Gastroesophageal sphincter (tissue), 4 donors: Measurements from ENCODE around the gene MAMSTR. TPM values are rescaled to one million over a fixed set of nuclear protein-coding genes. Genes with fewer than 3 reads are reported as not detected.
"Not testable (repeated sequence)": the region's sequence is repeated elsewhere in the genome, so short reads cannot be mapped to it uniquely, and the experiment has no call there.

ENCODE experiments used
- ATAC-seq: fragments of 150-250 bp; one replicate; pipeline ENCODE4 v1.9.1; 2016; ENCODE audit warnings: mild to moderate bottlenecking, moderate library complexity
- H3K27ac ChIP-seq, 4 donors: fragments of 200-600 bp; sonication (generic) in 3 of 4; 1 replicate in 3 of 4; 2 replicates in 1 of 4; pipeline ENCODE4 v1.5.1; 2016 to 2019
- H3K27me3 ChIP-seq: fragments of 200-600 bp; sonication (generic); one replicate; pipeline ENCODE4 v1.5.1; 2019
- H3K36me3 ChIP-seq, 2 donors: fragments of 200-600 bp; sonication (generic); one replicate each; pipeline ENCODE4 v1.5.1; 2019; ENCODE audit warnings: control low read depth in 1 of 2
- H3K4me1 ChIP-seq, 3 donors: fragments of 200-600 bp; sonication (generic); 1 replicate in 2 of 3; 2 replicates in 1 of 3; pipeline ENCODE4 v1.5.1; 2016 to 2019; ENCODE audit warnings: control low read depth in 2 of 3
- H3K4me3 ChIP-seq, 2 donors: fragments of 200-600 bp; sonication (generic); one replicate each; pipeline ENCODE4 v1.5.1; 2019; ENCODE audit warnings: mild to moderate bottlenecking in 1 of 2, moderate library complexity in 1 of 2
- H3K9me3 ChIP-seq, 3 donors: fragments of 200-600 bp; sonication (generic); one replicate each; pipeline ENCODE4 v1.5.1; 2017 to 2019; ENCODE audit warnings: control low read depth in 2 of 3
- CTCF ChIP-seq, 4 experiments: fragments of 200-600 bp in 2 of 4; fragments of 450-650 bp in 2 of 4; sonication (generic) in 1 of 4; IDR thresholded peaks; one replicate each; pipeline ENCODE4 v1.5.1; 2017 to 2019; ENCODE audit warnings: antibody characterized with exemption in 4 of 4, mild to moderate bottlenecking in 2 of 4, moderate library complexity in 2 of 4
- EP300 ChIP-seq: sonication (generic); formaldehyde crosslinking; IDR thresholded peaks from one replicate; pipeline ENCODE4 v1.6.1; 2017; ENCODE audit warnings: antibody characterized with exemption, mild to moderate bottlenecking
- POLR2A ChIP-seq, 2 donors: fragments of 450-650 bp; IDR thresholded peaks; one replicate each; pipeline ENCODE4 v1.6.1; 2017; ENCODE audit warnings: antibody characterized with exemption in 2 of 2, mild to moderate bottlenecking in 2 of 2, moderate library complexity in 1 of 2
- POLR2AphosphoS5 ChIP-seq: sonication (generic); formaldehyde crosslinking; IDR thresholded peaks from one replicate; pipeline ENCODE4 v1.6.1; 2017; ENCODE audit warnings: antibody characterized with exemption
- WGBS, 2 donors: methylation state at CpG; one replicate each; pipeline ENCODE4 v1.1.5; 2018; ENCODE audit warnings: low coverage in 1 of 2; 5-methylcytosine and 5-hydroxymethylcytosine counted together
- total RNA-seq, 4 donors: library from RNA; depleted of rRNA; stranded (reverse); fragments of >200 nt; gene quantifications; one replicate each; pipeline ENCODE4 v1.1.0, GENCODE V29; 2016

Gene MAMSTR, protein sequence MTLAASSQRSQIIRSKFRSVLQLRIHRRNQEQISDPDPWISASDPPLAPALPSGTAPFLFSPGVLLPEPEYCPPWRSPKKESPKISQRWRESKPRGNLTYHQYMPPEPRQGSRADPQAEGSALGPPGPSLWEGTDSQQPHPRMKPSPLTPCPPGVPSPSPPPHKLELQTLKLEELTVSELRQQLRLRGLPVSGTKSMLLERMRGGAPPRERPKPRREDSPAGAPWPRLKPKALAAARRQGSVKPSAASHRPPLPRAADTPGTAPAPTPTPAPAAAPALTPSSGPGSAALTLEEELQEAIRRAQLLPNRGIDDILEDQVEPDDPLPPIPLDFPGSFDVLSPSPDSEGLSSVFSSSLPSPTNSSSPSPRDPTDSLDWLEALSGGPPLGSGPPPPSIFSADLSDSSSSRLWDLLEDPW
- 1 to 10 TPM in 2 of 4 donors, under 1 TPM in 2; 0.25 to 3.7 (median 1.3) TPM for total RNA-seq

DNA sequence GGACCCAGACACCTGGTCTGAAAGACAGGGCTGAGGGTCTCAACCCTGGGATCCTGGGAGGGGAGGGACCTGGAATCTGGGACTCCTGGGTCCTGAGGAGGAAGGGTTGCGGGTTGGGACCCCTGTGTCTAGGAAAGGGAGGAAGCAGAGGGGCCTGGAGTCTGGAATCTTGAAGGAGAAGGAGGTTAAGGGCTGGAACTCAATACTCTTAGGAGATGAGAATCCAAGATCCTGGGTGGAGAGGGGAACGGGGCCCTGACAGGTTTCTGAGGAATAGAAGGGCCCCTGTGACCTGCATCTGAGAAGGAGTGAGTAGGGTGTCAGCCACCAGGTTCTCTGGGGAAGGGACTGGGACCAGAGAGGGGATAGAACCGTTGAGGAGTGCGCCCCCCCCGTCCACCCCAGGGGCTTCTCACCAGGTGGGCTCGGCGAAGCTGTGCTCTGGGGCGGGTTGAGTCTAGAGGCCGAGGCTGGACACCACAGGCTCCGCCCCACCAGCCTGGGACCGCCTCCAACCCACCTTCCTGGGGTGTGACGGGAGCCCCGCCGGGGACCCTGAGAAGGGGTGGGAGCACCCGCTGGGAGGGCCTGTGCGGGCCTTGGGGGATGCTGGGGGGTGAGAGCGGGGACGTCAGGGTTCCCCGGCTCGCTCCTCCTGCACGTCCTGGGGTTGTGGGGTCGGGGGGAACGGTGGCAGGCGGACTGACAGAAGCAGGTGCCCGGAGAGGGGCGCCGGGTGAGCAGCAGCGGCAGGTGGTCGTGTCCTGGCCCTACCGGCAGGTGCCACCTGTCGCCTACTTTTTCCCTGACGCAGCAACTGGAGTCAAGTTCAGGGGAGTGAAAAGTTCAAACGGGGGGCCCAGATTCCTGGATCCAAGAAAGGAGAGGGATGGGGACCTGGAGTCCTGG lies at the start of gene MAMSTR:
MAMSTR (minus strand) TSS at position 463 of the 909 bp plus-strand sequence. CDS start 694 bp downstream, outside the sequence.
- H3K27ac ChIP-seq: peak within 1 kb of the TSS; percentile 3 to 97 (median 93)
- 70 to 73% methylated on average over 2 to 3 of the region's 33 CpGs for WGBS, 2 donors
- no peaks in the 10 kb centered on the region for H3K9me3 ChIP-seq
- peaks cover 0 to 6% of the 10 kb centered on the region in 2 donors for H3K36me3 ChIP-seq
- no peaks in the 10 kb centered on the region for H3K27me3 ChIP-seq
- ATAC-seq: no peak
- peak within 1 kb of the TSS; percentile 37 to 63 for H3K4me3 ChIP-seq
- TF ChIP-seq POLR2AphosphoS5: no peak
- no peak for TF ChIP-seq EP300
- TF ChIP-seq POLR2A (IDR thresholded peaks at IDR 0.05): no peak
- peak in 1 of 4 experiments; percentile 9 for TF ChIP-seq CTCF (IDR thresholded peaks at IDR 0.05)
- H3K4me1 ChIP-seq: peaks cover 0 to 74% (median 42%) of the 10 kb centered on the region in 3 donors

- no peaks in the 10 kb centered on the region for H3K9me3 ChIP-seq
- H3K4me3 ChIP-seq: no peak overlapping the region
- TF ChIP-seq CTCF (IDR thresholded peaks at IDR 0.05) (no peak), POLR2A (IDR thresholded peaks at IDR 0.05) (no peak), POLR2AphosphoS5 (no peak), EP300 (no peak)
- WGBS, 2 donors: 71 to 76% methylated on average over 9 to 11 of the region's 11 CpGs
- no peak overlapping the region for H3K27ac ChIP-seq
- peaks cover 25% of the 10 kb centered on the region for H3K27me3 ChIP-seq
- no peaks in the 10 kb centered on the region for H3K4me1 ChIP-seq
- no peak for ATAC-seq
- H3K36me3 ChIP-seq: no peaks in the 10 kb centered on the region
Observed at GRCh38 chr19:48768994-48769713, 49.6 kb upstream of the MAMSTR start.

- H3K4me3 ChIP-seq, ATAC-seq, H3K27ac ChIP-seq, H3K4me1 ChIP-seq, H3K36me3 ChIP-seq, H3K9me3 ChIP-seq: not testable (repeated sequence)
- peaks cover 25% of the 10 kb centered on the region for H3K27me3 ChIP-seq
- 22 to 32% methylated on average over 6 of the region's 6 CpGs for WGBS, 2 donors
Observed at GRCh38 chr19:48768171-48768753, 48.7 kb upstream of the MAMSTR start.

DNA sequence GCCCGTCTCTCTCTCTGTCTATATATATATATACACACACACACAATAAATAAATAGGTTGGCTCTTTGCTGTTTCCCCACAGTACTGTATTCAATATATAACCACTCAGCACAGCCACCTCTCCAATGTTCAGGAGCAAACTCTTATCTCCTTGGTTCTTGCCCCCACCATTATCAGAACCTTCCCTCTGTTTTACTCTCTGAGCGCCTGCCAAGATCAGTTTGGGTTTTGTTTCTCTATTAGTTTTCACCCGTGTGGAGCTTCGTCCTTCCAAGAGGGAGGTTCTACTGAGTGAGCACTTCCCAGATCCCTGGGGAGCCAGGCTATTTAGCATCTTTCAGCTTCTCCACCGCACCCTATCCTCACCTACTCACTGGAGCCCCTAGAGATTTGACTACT lies 46.3 kb upstream of the MAMSTR start:
- not testable (repeated sequence) for H3K4me3 ChIP-seq, H3K27ac ChIP-seq, H3K9me3 ChIP-seq, H3K36me3 ChIP-seq, ATAC-seq, H3K4me1 ChIP-seq
- H3K27me3 ChIP-seq: peaks cover 25% of the 10 kb centered on the region
- 13 to 29% methylated on average over 1 to 5 of the region's 5 CpGs for WGBS, 2 donors

- Histone ChIP-seq H3K9me3 (no peaks in the 10 kb centered on the region), H3K36me3 (no peaks in the 10 kb centered on the region), H3K4me3 (no peak overlapping the region), H3K4me1 (no peaks in the 10 kb centered on the region), H3K27me3 (peaks cover 21% of the 10 kb centered on the region), H3K27ac (peak overlapping the region in 3 of 4 donors; percentile 12 to 44 (median 40))
- TF ChIP-seq CTCF (IDR thresholded peaks at IDR 0.05): no peak
- TF ChIP-seq POLR2AphosphoS5: no peak
- no peak for TF ChIP-seq EP300
- no peak for TF ChIP-seq POLR2A (IDR thresholded peaks at IDR 0.05)
- WGBS, 2 donors: 27% methylated on average over 10 of the region's 16 CpGs; no CpG with 5 or more reads in 1 of the 2 donors
- no peak for ATAC-seq
Observed at GRCh38 chr19:48760504-48761205, 41.1 kb upstream of the MAMSTR start.
